CD4-positive, alpha-beta T cell treated with Interleukin-4 for 4 hours (primary cell): ENCODE measurements around the gene STK38.
"Not testable (repeated sequence)": the region's sequence is repeated elsewhere in the genome, so short reads cannot be mapped to it uniquely, and the experiment has no call there.

ENCODE experiments used
- DNase-seq: peaks from one replicate; pipeline ENCODE4 v3.0.0-alpha.2; 2020

Gene STK38

DNA sequence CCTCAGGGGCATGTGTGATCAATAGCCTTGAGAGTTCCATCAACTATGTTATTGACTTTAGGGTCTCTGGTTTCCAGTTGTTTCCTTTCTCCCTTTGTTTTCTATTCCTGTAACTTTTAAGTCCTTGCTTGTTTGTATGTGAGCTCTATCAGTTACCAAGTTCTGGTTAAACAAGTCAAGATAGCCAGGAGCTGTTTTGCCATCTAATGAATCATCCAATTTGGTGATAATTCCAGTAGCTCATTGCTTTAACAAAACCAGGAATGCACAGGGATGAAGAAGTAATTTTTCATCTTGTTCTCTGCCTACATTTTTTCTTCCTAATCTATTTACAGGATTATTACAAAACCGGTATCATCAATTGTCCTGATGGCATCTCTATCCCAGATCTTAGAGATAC, 68.0 kb downstream of the STK38 start:
- DNase-seq: no peak

GRCh38 chr6:36478051-36478526, 69.2 kb downstream of the STK38 start:
- no peak for DNase-seq

- no peak for DNase-seq
These were observed 77.3 kb downstream of the STK38 start for GRCh38 chr6:36469946-36470345.

DNA sequence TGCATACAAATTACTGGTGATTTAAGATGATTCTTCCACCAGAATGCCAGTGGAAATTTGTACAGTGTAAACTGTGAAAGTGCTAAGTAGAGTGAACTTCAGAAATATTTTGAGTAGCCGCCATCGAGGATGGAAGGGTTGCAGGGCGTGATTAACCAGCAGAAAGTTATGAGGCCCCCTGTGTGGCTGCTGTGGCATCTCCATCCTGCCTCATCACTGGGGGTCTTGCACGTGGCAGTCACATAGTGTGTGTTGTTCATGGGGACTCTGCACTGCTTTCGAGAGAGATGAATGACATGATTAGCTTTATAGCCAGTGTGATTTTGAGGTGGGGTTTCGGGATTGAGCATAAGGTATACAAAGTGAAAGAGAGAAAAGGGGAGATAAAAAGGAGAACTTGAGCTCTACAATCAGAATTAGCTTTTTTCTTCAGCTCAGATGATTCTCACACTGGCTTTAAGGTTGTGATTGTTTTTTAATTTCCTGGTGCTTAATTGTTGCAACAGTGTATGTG, 78.1 kb downstream of the STK38 start:
- DNase-seq: no peak

- no peak for DNase-seq
These were observed 79.7 kb downstream of the STK38 start for GRCh38 chr6:36467625-36468024.

- DNase-seq: no peak
These were observed 83.0 kb downstream of the STK38 start for GRCh38 chr6:36464233-36464632.

DNA sequence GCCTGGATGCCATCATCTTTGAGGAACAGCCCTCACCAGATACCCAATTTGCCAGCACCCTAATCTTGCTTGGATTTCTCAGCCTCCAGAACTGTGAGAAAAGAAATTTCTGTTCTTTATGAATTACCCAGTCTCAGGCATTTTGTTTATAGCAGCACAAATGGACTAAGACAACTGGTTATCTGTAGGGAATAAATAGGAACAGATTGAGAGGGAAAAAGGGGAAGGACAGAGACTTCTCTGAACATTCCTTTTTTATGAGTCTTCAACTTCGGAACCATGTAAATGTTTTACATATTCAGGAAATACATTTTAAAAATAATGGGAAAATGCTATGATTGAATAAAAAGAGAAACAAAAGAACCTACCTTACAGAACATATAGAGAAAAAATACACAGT, 83.6 kb downstream of the STK38 start:
- no peak for DNase-seq

- DNase-seq: no peak
These were observed 85.6 kb downstream of the STK38 start for GRCh38 chr6:36461646-36462045.

GRCh38 chr6:36460916-36461315, 86.4 kb downstream of the STK38 start:
- DNase-seq: no peak

- no peak for DNase-seq
These were observed 87.8 kb downstream of the STK38 start for GRCh38 chr6:36459501-36459900.

- no peak for DNase-seq
These were observed 91.7 kb downstream of the STK38 start for GRCh38 chr6:36455486-36456027.

DNA sequence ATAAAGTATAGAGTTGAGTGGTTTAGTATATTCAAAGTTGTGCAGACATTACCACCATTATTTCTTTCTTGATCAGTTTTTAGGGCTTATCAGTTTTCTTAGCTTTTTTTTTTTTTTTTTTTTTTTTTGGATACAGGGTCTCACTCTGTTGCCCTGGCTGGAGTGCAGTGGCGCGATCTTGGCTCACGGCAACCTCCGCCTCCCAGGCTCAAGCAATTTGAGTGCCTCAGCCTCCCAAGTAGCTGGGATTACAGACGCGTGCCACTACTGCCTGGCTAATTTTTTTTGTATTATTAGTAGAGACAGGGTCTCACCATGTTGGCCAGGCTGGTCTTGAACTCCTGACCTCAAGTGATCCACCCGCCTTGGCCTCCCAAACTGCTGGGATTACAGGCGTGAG, 94.4 kb downstream of the STK38 start:
- DNase-seq: not testable (repeated sequence)

DNA sequence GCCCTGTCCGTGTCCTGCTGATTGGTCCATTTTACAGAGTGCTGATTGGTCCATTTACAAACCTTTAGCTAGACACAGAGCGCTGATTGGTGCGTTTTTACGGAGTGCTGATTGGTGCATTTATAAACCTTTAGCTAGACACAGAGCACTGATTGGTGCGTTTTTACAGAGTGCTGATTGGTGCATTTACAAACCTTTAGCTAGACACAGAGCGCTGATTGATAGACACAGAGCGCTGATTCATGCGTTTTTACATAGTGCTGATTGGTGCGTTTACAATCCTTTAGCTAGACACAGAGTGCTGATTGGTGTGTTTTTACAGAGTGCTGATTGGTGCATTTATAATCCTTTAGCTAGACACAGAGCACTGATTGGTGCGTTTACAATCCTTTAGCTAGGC, 98.1 kb downstream of the STK38 start:
- DNase-seq: not testable (repeated sequence)

DNA sequence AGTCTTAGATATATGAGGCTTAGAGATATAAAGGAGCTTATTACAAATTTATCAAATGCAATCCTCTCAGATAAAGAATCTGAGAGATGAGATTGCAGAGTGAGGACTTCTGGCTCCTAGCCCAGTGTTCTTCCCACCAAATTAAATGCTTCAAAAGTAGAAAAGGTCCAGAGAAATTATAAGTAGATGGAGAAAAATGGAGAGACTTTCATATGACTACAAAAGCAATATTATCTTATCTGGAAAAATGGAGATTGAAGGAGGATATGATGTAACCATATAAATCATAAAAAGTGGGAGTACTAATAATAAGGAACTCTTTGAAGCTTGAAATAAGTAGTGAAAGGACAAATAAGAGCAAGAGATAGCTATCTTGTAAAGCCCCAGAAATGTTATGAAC, 101.7 kb downstream of the STK38 start:
- DNase-seq: no peak

DNA sequence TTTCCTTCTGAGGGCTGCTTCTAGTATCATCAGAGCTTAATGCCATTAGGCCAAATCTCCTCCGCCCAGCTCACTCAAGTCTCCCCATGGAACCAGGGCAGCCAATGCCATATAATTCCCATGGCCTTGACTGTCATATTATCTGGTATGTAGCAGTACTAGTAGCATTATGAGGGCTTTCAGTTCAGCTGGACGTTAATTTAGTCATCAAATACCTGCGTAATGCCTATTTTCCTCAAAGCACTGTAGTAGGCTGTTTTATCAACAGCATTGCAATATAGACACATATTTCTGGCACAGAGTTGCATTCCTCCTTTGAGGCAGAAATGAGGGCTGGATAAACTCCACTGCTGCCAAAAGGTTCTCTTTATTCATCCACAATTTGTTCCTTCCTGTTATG, 102.8 kb downstream of the STK38 start:
- DNase-seq: no peak
